Astrocyte (in vitro differentiated cells and primary cell): ENCODE data around the gene FCN2.

ENCODE experiments used
- CTCF ChIP-seq: IDR thresholded peaks from 2 replicates; pipeline ENCODE4 v1.5.1; 2011; ENCODE audit warnings: low read depth, mild to moderate bottlenecking, inconsistent platforms, low read length, moderate library complexity; ENCODE audit not compliant: insufficient read depth
- EZH2 ChIP-seq: IDR thresholded peaks from 2 replicates; pipeline ENCODE4 v1.6.1; 2012; ENCODE audit warnings: mild to moderate bottlenecking, low read length, inconsistent platforms; ENCODE audit not compliant: insufficient read depth

GRCh38 chr9:134864821-134865190 lies 15.8 kb upstream of the FCN2 start:
- TF ChIP-seq CTCF = no peak
- TF ChIP-seq EZH2 = no peak
